Measurements from ENCODE around the gene RER1. TPM values are rescaled to one million over a fixed set of nuclear protein-coding genes. Genes with fewer than 3 reads are reported as not detected.

RER1 gene
- total RNA-seq, 1 donor from 2014 or later = 197 TPM

DNA sequence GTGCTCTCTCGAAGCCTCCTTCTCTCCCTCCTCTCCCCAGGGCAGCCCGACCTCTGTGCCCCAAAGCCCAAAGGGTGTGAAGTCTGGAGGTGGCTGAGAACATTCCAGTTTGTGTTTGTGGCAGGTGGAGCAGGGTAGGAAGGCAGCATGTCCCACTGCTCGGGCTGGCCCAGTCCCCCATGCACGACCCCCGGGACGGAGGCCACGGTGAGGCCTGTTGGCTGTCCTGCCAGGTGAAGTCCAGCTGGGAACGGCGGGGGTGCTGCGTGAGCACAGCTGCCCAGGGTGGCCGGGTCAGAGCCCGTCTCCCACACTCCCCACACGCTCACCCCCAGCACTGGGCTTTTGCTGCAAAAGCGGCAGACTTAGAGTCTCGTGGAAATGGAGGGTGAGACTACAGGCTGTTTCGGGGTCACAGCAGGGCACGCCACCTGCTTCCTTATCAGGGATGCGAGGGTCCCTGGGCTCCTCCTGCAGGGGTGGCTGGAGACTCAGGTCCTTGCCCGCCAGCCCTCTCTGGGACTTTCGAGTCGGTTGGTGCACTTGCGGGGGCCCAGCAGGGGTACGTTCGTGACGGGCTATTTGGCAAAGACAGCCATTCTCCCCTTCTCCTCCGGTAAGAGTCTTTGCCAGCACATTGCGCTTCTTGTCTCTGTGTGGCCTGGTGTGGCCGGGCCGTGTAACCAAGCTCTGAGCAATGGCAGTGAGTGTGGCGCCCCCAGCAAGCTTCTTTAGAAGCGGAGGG, 40.6 kb upstream of the RER1 start:
- no peak for TF ChIP-seq EZH2 (IDR thresholded peaks at IDR 0.05; ENCODE audit: insufficient read depth, low read length)
- TF ChIP-seq, protein P1, sequence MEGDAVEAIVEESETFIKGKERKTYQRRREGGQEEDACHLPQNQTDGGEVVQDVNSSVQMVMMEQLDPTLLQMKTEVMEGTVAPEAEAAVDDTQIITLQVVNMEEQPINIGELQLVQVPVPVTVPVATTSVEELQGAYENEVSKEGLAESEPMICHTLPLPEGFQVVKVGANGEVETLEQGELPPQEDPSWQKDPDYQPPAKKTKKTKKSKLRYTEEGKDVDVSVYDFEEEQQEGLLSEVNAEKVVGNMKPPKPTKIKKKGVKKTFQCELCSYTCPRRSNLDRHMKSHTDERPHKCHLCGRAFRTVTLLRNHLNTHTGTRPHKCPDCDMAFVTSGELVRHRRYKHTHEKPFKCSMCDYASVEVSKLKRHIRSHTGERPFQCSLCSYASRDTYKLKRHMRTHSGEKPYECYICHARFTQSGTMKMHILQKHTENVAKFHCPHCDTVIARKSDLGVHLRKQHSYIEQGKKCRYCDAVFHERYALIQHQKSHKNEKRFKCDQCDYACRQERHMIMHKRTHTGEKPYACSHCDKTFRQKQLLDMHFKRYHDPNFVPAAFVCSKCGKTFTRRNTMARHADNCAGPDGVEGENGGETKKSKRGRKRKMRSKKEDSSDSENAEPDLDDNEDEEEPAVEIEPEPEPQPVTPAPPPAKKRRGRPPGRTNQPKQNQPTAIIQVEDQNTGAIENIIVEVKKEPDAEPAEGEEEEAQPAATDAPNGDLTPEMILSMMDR (IDR thresholded peaks at IDR 0.05; ENCODE audit: insufficient read depth, low read depth, low read length) = no peak
- Mint-ChIP-seq H3K36me3 (ENCODE audit: low read depth, unreplicated experiment) (no peaks in the 10 kb centered on the region), H3K9me3 (ENCODE audit: unreplicated experiment) (no peaks in the 10 kb centered on the region), H3K27me3 (ENCODE audit: low read depth, unreplicated experiment) (peaks cover 28% of the 10 kb centered on the region), H3K4me1 (ENCODE audit: low read depth, unreplicated experiment) (no peaks in the 10 kb centered on the region), H3K27ac (ENCODE audit: unreplicated experiment) (no peak overlapping the region), H3K4me3 (ENCODE audit: unreplicated experiment) (no peak overlapping the region)
- no peak for FAIRE-seq
- no peak for DNase-seq (ENCODE audit: low read depth)
- no peak overlapping the region for H3K4me3 ChIP-seq (ENCODE audit: insufficient read depth, low read depth, low read length)
- no peak overlapping the region for H3K9ac ChIP-seq (ENCODE audit: low read length)
- no peaks in the 10 kb centered on the region for H3K4me1 ChIP-seq (ENCODE audit: insufficient read depth, low read length)
- H3K79me2 ChIP-seq (ENCODE audit: insufficient read depth, low read length) = no peaks in the 10 kb centered on the region
- no peaks in the 10 kb centered on the region for H3K27me3 ChIP-seq (ENCODE audit: insufficient read depth, low read length)
- H3K27ac ChIP-seq (ENCODE audit: low read depth, low read length) = no peak overlapping the region
- no peaks in the 10 kb centered on the region for H3K9me3 ChIP-seq (ENCODE audit: insufficient read depth, low read depth, low read length)
- H4K20me1 ChIP-seq (ENCODE audit: insufficient read depth, low read length) = no peaks in the 10 kb centered on the region
- H2AFZ ChIP-seq (ENCODE audit: low read depth, low read length) = no peak overlapping the region
- H3K36me3 ChIP-seq (ENCODE audit: insufficient read depth, low read length) = no peaks in the 10 kb centered on the region
- H3K4me2 ChIP-seq (ENCODE audit: low read length) = no peak overlapping the region

DNA sequence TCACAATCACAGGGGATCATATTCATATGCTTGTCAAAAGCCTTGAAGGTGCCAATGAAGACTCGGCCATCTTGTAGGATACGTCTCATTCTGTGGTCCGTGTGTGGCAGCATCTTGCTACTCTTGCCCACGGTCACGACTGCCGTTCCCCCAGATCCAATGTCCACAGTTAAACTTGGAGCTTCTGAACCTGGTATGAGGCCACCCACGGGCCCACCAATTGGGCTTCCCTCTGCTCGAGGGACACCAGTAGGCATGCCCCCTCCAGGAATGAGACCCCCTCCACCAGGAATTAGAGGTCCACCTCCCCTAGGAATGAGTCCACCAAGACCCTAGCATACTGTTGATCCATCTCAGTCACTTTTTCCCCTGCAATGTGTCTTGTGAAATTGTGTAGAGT, 39.9 kb upstream of the RER1 start:
- H3K4me1 Mint-ChIP-seq (ENCODE audit: low read depth, unreplicated experiment) = no peaks in the 10 kb centered on the region
- Histone ChIP-seq H3K4me3 (ENCODE audit: insufficient read depth, low read depth, low read length) (no peak overlapping the region), H3K4me1 (ENCODE audit: insufficient read depth, low read length) (no peaks in the 10 kb centered on the region), H3K9ac (ENCODE audit: low read length) (no peak overlapping the region), H3K27ac (ENCODE audit: low read depth, low read length) (no peak overlapping the region), H2AFZ (ENCODE audit: low read depth, low read length) (no peak overlapping the region), H3K9me3 (ENCODE audit: insufficient read depth, low read depth, low read length) (no peaks in the 10 kb centered on the region), H4K20me1 (ENCODE audit: insufficient read depth, low read length) (no peaks in the 10 kb centered on the region), H3K27me3 (ENCODE audit: insufficient read depth, low read length) (no peaks in the 10 kb centered on the region), H3K36me3 (ENCODE audit: insufficient read depth, low read length) (no peaks in the 10 kb centered on the region), H3K4me2 (ENCODE audit: low read length) (no peak overlapping the region), H3K79me2 (ENCODE audit: insufficient read depth, low read length) (no peaks in the 10 kb centered on the region)
- peaks cover 28% of the 10 kb centered on the region for H3K27me3 Mint-ChIP-seq (ENCODE audit: low read depth, unreplicated experiment)
- H3K27ac Mint-ChIP-seq (ENCODE audit: unreplicated experiment) = no peak overlapping the region
- H3K36me3 Mint-ChIP-seq (ENCODE audit: low read depth, unreplicated experiment) = no peaks in the 10 kb centered on the region
- TF ChIP-seq, protein P1 (IDR thresholded peaks at IDR 0.05; ENCODE audit: insufficient read depth, low read depth, low read length) = no peak
- TF ChIP-seq EZH2 (IDR thresholded peaks at IDR 0.05; ENCODE audit: insufficient read depth, low read length) = no peak
- DNase-seq (ENCODE audit: low read depth) = no peak
- no peaks in the 10 kb centered on the region for H3K9me3 Mint-ChIP-seq (ENCODE audit: unreplicated experiment)
- FAIRE-seq = no peak
- no peak overlapping the region for H3K4me3 Mint-ChIP-seq (ENCODE audit: unreplicated experiment)

DNA sequence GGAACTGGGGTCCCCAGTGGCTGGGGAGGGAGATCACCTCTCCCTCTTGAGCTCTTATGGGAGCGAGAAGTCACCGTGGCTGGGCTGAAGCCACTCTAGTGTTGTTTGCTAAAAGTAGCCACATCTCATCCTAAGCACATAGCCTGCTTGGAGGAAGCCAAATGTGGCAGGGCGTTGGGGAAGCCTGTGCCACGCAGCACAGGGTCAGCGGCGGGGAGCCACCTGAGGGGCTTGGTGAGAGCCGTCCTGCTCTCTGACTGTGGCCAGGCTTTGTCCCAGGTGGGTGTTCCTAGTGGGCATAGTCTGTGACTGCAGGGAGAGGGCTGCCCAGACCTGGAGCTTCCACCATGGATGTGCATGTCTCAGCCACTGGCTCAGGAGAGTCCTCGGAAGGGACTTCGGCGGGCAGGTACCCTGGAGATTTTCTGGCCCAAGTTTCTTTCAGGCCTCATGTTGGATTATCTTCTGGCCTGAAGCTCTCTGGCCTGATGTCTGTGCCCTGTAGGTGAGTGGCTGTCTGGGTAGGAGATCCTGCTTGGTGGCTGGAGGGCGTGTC, 39.2 kb upstream of the RER1 start:
- Histone ChIP-seq H3K27ac (ENCODE audit: low read depth, low read length) (no peak overlapping the region), H3K36me3 (ENCODE audit: insufficient read depth, low read length) (no peaks in the 10 kb centered on the region), H3K9ac (ENCODE audit: low read length) (no peak overlapping the region), H2AFZ (ENCODE audit: low read depth, low read length) (no peak overlapping the region), H3K4me2 (ENCODE audit: low read length) (no peak overlapping the region), H3K9me3 (ENCODE audit: insufficient read depth, low read depth, low read length) (no peaks in the 10 kb centered on the region), H3K79me2 (ENCODE audit: insufficient read depth, low read length) (no peaks in the 10 kb centered on the region), H3K27me3 (ENCODE audit: insufficient read depth, low read length) (no peaks in the 10 kb centered on the region), H3K4me3 (ENCODE audit: insufficient read depth, low read depth, low read length) (no peak overlapping the region), H3K4me1 (ENCODE audit: insufficient read depth, low read length) (no peaks in the 10 kb centered on the region), H4K20me1 (ENCODE audit: insufficient read depth, low read length) (no peaks in the 10 kb centered on the region)
- Mint-ChIP-seq H3K27me3 (ENCODE audit: low read depth, unreplicated experiment) (peaks cover 28% of the 10 kb centered on the region), H3K36me3 (ENCODE audit: low read depth, unreplicated experiment) (no peaks in the 10 kb centered on the region), H3K27ac (ENCODE audit: unreplicated experiment) (no peak overlapping the region), H3K9me3 (ENCODE audit: unreplicated experiment) (no peaks in the 10 kb centered on the region), H3K4me3 (ENCODE audit: unreplicated experiment) (no peak overlapping the region), H3K4me1 (ENCODE audit: low read depth, unreplicated experiment) (no peaks in the 10 kb centered on the region)
- DNase-seq (ENCODE audit: low read depth) (no peak), FAIRE-seq (no peak)
- no peak for TF ChIP-seq EZH2 (IDR thresholded peaks at IDR 0.05; ENCODE audit: insufficient read depth, low read length)
- TF ChIP-seq, protein P1 (IDR thresholded peaks at IDR 0.05; ENCODE audit: insufficient read depth, low read depth, low read length) = no peak
